NOMO-1 (cell line): Measurements from ENCODE around the gene COBL.

Source experiments
- DNase-seq, 2 experiments: peaks; one replicate each; lab custom pipeline; 2025; ENCODE audit not compliant: unreplicated experiment in 2 of 2; lab: John Stamatoyannopoulos, UW

Gene COBL

GRCh38 chr7:51308265-51308664 is 8.3 kb downstream of the COBL start:
- DNase-seq: no peak

- no peak for DNase-seq
Measured at GRCh38 chr7:51307651-51308210, 8.9 kb downstream of the COBL start.

GRCh38 chr7:51306761-51307160 is 9.8 kb downstream of the COBL start:
- DNase-seq: no peak

GRCh38 chr7:51304729-51305128 is 11.9 kb downstream of the COBL start:
- DNase-seq: no peak

- no peak for DNase-seq
Measured at GRCh38 chr7:51303142-51303525, 13.5 kb downstream of the COBL start.

- DNase-seq: no peak
Measured at GRCh38 chr7:51301806-51302205, 14.8 kb downstream of the COBL start.

- DNase-seq: no peak
Measured at GRCh38 chr7:51300762-51301674, 15.6 kb downstream of the COBL start.

- DNase-seq: no peak
Measured at GRCh38 chr7:51299391-51300133, 17.0 kb downstream of the COBL start.

- DNase-seq: no peak
Measured at GRCh38 chr7:51298912-51299311, 17.7 kb downstream of the COBL start.

- DNase-seq: no peak
Measured at GRCh38 chr7:51297986-51298385, 18.6 kb downstream of the COBL start.

GRCh38 chr7:51295440-51296245 is 21.0 kb downstream of the COBL start:
- DNase-seq: no peak

- DNase-seq: no peak
Measured at GRCh38 chr7:51292596-51292995, 24.0 kb downstream of the COBL start.

GRCh38 chr7:51290702-51291540 is 25.7 kb downstream of the COBL start:
- DNase-seq: no peak

- no peak for DNase-seq
Measured at GRCh38 chr7:51290304-51290637, 26.3 kb downstream of the COBL start.

- no peak for DNase-seq
Measured at GRCh38 chr7:51289623-51290303, 26.8 kb downstream of the COBL start.

GRCh38 chr7:51288896-51289622 is 27.6 kb downstream of the COBL start:
- DNase-seq: no peak

GRCh38 chr7:51286401-51286800 is 30.2 kb downstream of the COBL start:
- no peak for DNase-seq

GRCh38 chr7:51280156-51280555 is 36.5 kb downstream of the COBL start:
- DNase-seq: no peak
